Measurements from ENCODE around the gene GALNTL6.

The GALNTL6 gene

GRCh38 chr4:171947400-171947799 is 134.2 kb downstream of the GALNTL6 start:
- no peak overlapping the region for H3K4me3 ChIP-seq (ENCODE audit: low read depth, low read length)
- no peak for TF ChIP-seq CTCF (conservative IDR thresholded peaks at IDR 0.05; ENCODE audit: low read depth, low read length)
- DNase-seq (ENCODE audit: low read depth): no peak

- no peak for TF ChIP-seq CTCF (conservative IDR thresholded peaks at IDR 0.05; ENCODE audit: low read depth, low read length)
- DNase-seq (ENCODE audit: low read depth): no peak
- no peak overlapping the region for H3K4me3 ChIP-seq (ENCODE audit: low read depth, low read length)
These were observed 134.8 kb downstream of the GALNTL6 start for GRCh38 chr4:171948038-171948437.

- H3K4me3 ChIP-seq (ENCODE audit: low read depth, low read length): no peak overlapping the region
- TF ChIP-seq CTCF (conservative IDR thresholded peaks at IDR 0.05; ENCODE audit: low read depth, low read length): no peak
- DNase-seq (ENCODE audit: low read depth): peak; percentile 33
These were observed 141.4 kb downstream of the GALNTL6 start for GRCh38 chr4:171954650-171955049.

GRCh38 chr4:171956678-171957077 is 143.5 kb downstream of the GALNTL6 start:
- peak; percentile 8 for DNase-seq (ENCODE audit: low read depth)

GRCh38 chr4:171962110-171962509 is 148.9 kb downstream of the GALNTL6 start:
- no peak for DNase-seq (ENCODE audit: low read depth)

More at GRCh38 chr4:171956678-171957077, 143.5 kb downstream of the GALNTL6 start:
- no peak for TF ChIP-seq CTCF (conservative IDR thresholded peaks at IDR 0.05; ENCODE audit: low read depth, low read length)
- no peak overlapping the region for H3K4me3 ChIP-seq (ENCODE audit: low read depth, low read length)

GRCh38 chr4:171966356-171966755 is 153.2 kb downstream of the GALNTL6 start:
- no peak overlapping the region for H3K4me3 ChIP-seq (ENCODE audit: low read depth, low read length)
- no peak for TF ChIP-seq CTCF (conservative IDR thresholded peaks at IDR 0.05; ENCODE audit: low read depth, low read length)
- no peak for DNase-seq (ENCODE audit: low read depth)

More at GRCh38 chr4:171962110-171962509, 148.9 kb downstream of the GALNTL6 start:
- H3K4me3 ChIP-seq (ENCODE audit: low read depth, low read length): no peak overlapping the region
- TF ChIP-seq CTCF (conservative IDR thresholded peaks at IDR 0.05; ENCODE audit: low read depth, low read length): no peak

- TF ChIP-seq CTCF (conservative IDR thresholded peaks at IDR 0.05; ENCODE audit: low read depth, low read length): no peak
- no peak for DNase-seq (ENCODE audit: low read depth)
- H3K4me3 ChIP-seq (ENCODE audit: low read depth, low read length): no peak overlapping the region
These were observed 165.0 kb downstream of the GALNTL6 start for GRCh38 chr4:171978216-171978615.
